Nucleus accumbens (tissue), 56 donors: ENCODE results near the gene ATP5PO.
A peak's percentile ranks its signal among the peaks of the same experiment; 100 is the strongest.

ENCODE experiments used
- DNase-seq, 56 donors: peaks; one replicate each; lab custom pipeline; 2025; lab: John Stamatoyannopoulos, UW

The ATP5PO gene

GRCh38 chr21:33901412-33902288, 14.0 kb downstream of the ATP5PO start:
- peak in 26 of 56 donors; percentile 3 to 52 (median 16) for DNase-seq

GRCh38 chr21:33899199-33899598, 16.4 kb downstream of the ATP5PO start:
- DNase-seq = no peak

- no peak for DNase-seq
Observed at GRCh38 chr21:33898586-33898985, 17.0 kb downstream of the ATP5PO start.

GRCh38 chr21:33897739-33898138, 17.9 kb downstream of the ATP5PO start:
- DNase-seq = no peak

- no peak for DNase-seq
Observed at GRCh38 chr21:33897098-33897497, 18.5 kb downstream of the ATP5PO start.

GRCh38 chr21:33896691-33897090, 18.9 kb downstream of the ATP5PO start:
- no peak for DNase-seq

GRCh38 chr21:33895356-33895755, 20.2 kb downstream of the ATP5PO start:
- no peak for DNase-seq

- peak in 51 of 56 donors; percentile 7 to 85 (median 56) for DNase-seq
Observed at GRCh38 chr21:33894736-33895288, 20.8 kb downstream of the ATP5PO start.

- no peak for DNase-seq
Observed at GRCh38 chr21:33893917-33894316, 21.7 kb downstream of the ATP5PO start.

- DNase-seq = no peak
Observed at GRCh38 chr21:33892853-33893252, 22.8 kb downstream of the ATP5PO start.

GRCh38 chr21:33890187-33890586, 25.4 kb downstream of the ATP5PO start:
- DNase-seq = no peak

GRCh38 chr21:33886321-33886720, 29.3 kb downstream of the ATP5PO start:
- DNase-seq = no peak

- DNase-seq = no peak
Observed at GRCh38 chr21:33885172-33885514, 30.5 kb downstream of the ATP5PO start.

- no peak for DNase-seq
Observed at GRCh38 chr21:33884376-33885171, 31.0 kb downstream of the ATP5PO start.

- no peak for DNase-seq
Observed at GRCh38 chr21:33883118-33883517, 32.5 kb downstream of the ATP5PO start.

- no peak for DNase-seq
Observed at GRCh38 chr21:33881689-33882440, 33.7 kb downstream of the ATP5PO start.

- DNase-seq = no peak
Observed at GRCh38 chr21:33880626-33881025, 35.0 kb downstream of the ATP5PO start.

- DNase-seq = no peak
Observed at GRCh38 chr21:33878824-33879223, 36.8 kb downstream of the ATP5PO start.

GRCh38 chr21:33875026-33875695, 40.4 kb downstream of the ATP5PO start:
- DNase-seq = no peak

- DNase-seq = no peak
Observed at GRCh38 chr21:33874161-33874560, 41.4 kb downstream of the ATP5PO start.
